ENCODE results near the gene SLC22A1. TPM values are rescaled to one million over a fixed set of nuclear protein-coding genes. Genes with fewer than 3 reads are reported as not detected.

The SLC22A1 gene
- total and polyA plus RNA-seq, 2 of the 4 experiments (the other 2 are of a cell fraction) = 0.10 TPM; not detected in 1

DNA sequence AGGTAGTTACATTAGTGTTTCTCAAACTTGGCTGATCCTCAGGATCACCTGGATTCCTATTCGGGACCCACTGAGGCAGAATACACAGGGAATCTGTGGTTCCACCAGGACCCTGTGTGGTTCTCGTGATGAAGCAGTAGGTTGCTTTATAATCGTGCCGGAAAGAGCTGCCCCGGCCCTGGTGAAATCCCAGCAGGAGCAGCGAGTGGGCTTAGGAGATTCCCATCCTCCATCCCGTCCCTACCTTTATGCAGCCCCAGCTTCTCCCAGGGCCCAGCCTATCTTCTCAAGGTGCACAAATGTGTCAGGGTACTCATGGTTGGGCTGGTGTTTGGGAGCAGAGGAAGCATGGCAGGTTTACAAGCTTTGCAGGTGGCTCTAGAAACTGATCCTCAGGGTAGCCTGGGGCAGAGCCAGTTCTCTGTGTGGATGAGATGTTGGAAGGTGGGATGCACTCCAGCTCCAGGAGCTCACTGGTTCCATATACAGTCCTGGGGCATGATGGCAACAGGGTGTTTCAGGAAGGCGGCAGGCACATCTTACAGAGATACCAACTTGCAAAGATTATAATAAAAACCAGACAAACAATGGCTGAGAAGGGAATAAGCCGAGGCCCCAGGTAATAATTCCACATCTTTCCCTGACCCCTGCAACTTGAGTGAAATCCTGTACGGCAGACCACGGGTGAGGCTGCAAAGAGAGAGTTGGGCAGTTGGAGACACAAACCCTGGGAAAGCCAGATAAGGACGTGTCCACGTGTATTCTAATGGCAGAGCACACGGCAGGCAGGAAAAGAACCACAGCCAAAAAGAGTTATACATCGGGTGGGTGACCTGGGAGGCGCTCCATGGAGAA lies 5.9 kb downstream of the SLC22A1 start:
- POLR2A ChIA-PET (ENCODE audit: unreplicated experiment) = no interaction called here
- in situ Hi-C loops (cut with MboI; ENCODE audit: low sequenced_read_pairs) = no loop called here
- TF ChIP-seq MAFK (IDR thresholded peaks at IDR 0.05; ENCODE audit: low read depth, low read length) (no peak), FOS (IDR thresholded peaks at IDR 0.05; ENCODE audit: low read depth, low read length) (no peak), CEBPB (IDR thresholded peaks at IDR 0.05; ENCODE audit: low read depth, low read length) (no peak), MAZ (IDR thresholded peaks at IDR 0.05; ENCODE audit: borderline replicate concordance, low read depth, low read length) (no peak), RAD21 (IDR thresholded peaks at IDR 0.05; ENCODE audit: low read length) (no peak), POLR2A (IDR thresholded peaks at IDR 0.05; ENCODE audit: low read depth, low read length) (no peak), MXI1 (IDR thresholded peaks at IDR 0.05; ENCODE audit: borderline replicate concordance, low read depth, low read length) (no peak)
- TF ChIP-seq, protein P1, sequence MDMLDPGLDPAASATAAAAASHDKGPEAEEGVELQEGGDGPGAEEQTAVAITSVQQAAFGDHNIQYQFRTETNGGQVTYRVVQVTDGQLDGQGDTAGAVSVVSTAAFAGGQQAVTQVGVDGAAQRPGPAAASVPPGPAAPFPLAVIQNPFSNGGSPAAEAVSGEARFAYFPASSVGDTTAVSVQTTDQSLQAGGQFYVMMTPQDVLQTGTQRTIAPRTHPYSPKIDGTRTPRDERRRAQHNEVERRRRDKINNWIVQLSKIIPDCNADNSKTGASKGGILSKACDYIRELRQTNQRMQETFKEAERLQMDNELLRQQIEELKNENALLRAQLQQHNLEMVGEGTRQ (IDR thresholded peaks at IDR 0.05; ENCODE audit: low read depth, low read length) = no peak
- TF ChIP-seq, protein P2, sequence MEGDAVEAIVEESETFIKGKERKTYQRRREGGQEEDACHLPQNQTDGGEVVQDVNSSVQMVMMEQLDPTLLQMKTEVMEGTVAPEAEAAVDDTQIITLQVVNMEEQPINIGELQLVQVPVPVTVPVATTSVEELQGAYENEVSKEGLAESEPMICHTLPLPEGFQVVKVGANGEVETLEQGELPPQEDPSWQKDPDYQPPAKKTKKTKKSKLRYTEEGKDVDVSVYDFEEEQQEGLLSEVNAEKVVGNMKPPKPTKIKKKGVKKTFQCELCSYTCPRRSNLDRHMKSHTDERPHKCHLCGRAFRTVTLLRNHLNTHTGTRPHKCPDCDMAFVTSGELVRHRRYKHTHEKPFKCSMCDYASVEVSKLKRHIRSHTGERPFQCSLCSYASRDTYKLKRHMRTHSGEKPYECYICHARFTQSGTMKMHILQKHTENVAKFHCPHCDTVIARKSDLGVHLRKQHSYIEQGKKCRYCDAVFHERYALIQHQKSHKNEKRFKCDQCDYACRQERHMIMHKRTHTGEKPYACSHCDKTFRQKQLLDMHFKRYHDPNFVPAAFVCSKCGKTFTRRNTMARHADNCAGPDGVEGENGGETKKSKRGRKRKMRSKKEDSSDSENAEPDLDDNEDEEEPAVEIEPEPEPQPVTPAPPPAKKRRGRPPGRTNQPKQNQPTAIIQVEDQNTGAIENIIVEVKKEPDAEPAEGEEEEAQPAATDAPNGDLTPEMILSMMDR (conservative IDR thresholded peaks at IDR 0.05; ENCODE audit: low read depth, low read length) = no peak

More for the DNA sequence above, 5.9 kb downstream of the SLC22A1 start:
- Histone ChIP-seq H4K91ac (ENCODE audit: insufficient read depth, low read depth, low read length) (no peak overlapping the region), H3K79me1 (ENCODE audit: low read depth in 1 of 2, low read length in 2 of 2) (no peaks in the 10 kb centered on the region), H3K4me3 (ENCODE audit: insufficient read depth, low read depth, low read length) (no peak overlapping the region), H3K27ac (ENCODE audit: insufficient read depth, low read length) (no peak overlapping the region), H3K4me1 (ENCODE audit: control insufficient read depth, insufficient read depth, low read length) (peaks cover 5% of the 10 kb centered on the region), H3K56ac (ENCODE audit: extremely low read depth, insufficient read depth, low read length) (no peak overlapping the region), H3K18ac (ENCODE audit: low read depth, low read length) (no peak overlapping the region), H2AK9ac (replicated peaks; ENCODE audit: low read depth, low read length, poor library complexity) (peak overlapping the region; percentile 50), H2BK5ac (ENCODE audit: low read depth, low read length, poor library complexity, severe bottlenecking) (no peak overlapping the region), H3K36me3 (ENCODE audit: control insufficient read depth, insufficient read depth, low read length) (no peaks in the 10 kb centered on the region), H3K9me3 (ENCODE audit: control insufficient read depth, insufficient read depth, low read length) (no peaks in the 10 kb centered on the region), H3K23ac (ENCODE audit: low read depth, low read length) (no peak overlapping the region), H2AFZ (replicated peaks; ENCODE audit: low read length, poor library complexity) (no peak overlapping the region), H3K9ac (ENCODE audit: low read depth, low read length) (no peak overlapping the region), H3K4me2 (ENCODE audit: low read depth, low read length) (no peak overlapping the region), H3K9me1 (ENCODE audit: insufficient read depth, low read length) (peaks cover 5% of the 10 kb centered on the region; the same call in 1 of the 2 replicates), H2BK20ac (ENCODE audit: low read depth, low read length) (no peak overlapping the region), H4K5ac (ENCODE audit: low read depth, low read length) (no peak overlapping the region), H3K14ac (replicated peaks; ENCODE audit: low read depth, low read length) (no peak overlapping the region), H3K27me3 (ENCODE audit: control insufficient read depth, insufficient read depth, low read length) (no peaks in the 10 kb centered on the region), H3K4ac (ENCODE audit: low read depth, low read length) (no peak overlapping the region), H2BK120ac (ENCODE audit: low read depth, low read length) (no peak overlapping the region), H2AK5ac (ENCODE audit: low read depth, low read length) (no peak overlapping the region), H4K8ac (ENCODE audit: low read depth in 2 of 2, low read length in 2 of 2) (no peak overlapping the region), H2BK15ac (ENCODE audit: low read depth, low read length) (no peak overlapping the region), H4K20me1 (ENCODE audit: insufficient read depth, low read length) (no peaks in the 10 kb centered on the region)
- CTCF ChIA-PET = interaction anchor here (1.1 kb wide), 2 partner anchors 9 to 328 kb away, joined by 3 read pairs; no protein-coding TSS in a partner anchor
- no peak for ATAC-seq (ENCODE audit: low read depth)
- 84% methylated on average over 6 of the region's 16 CpGs; no CpG with 5 or more reads in 1 of the 2 experiments for WGBS, 2 experiments (ENCODE audit: extremely low coverage in 2 of 2, insufficient read length in 1 of 2)
- dilution Hi-C loops (cut with HindIII; ENCODE audit: low sequenced_read_pairs, unreplicated experiment) = no loop called here
- no TSS peak for BruUV-seq (replicated peaks)
- intact Hi-C loops (cut with micrococcal nuclease) = no loop called here
- DNase-seq = no peak
